Erythroblast (primary cell): Measurements from ENCODE around the gene SDK2.

ENCODE experiments used
- GATA1 ChIP-seq: IDR thresholded peaks from 2 replicates; pipeline ENCODE4 v1.6.1; 2011; ENCODE audit warnings: low read depth, mild to moderate bottlenecking, control low read depth, low read length, moderate library complexity
- POLR2A ChIP-seq: IDR thresholded peaks from 2 replicates; pipeline ENCODE4 v1.6.1; 2011; ENCODE audit warnings: mild to moderate bottlenecking, low read length

DNA sequence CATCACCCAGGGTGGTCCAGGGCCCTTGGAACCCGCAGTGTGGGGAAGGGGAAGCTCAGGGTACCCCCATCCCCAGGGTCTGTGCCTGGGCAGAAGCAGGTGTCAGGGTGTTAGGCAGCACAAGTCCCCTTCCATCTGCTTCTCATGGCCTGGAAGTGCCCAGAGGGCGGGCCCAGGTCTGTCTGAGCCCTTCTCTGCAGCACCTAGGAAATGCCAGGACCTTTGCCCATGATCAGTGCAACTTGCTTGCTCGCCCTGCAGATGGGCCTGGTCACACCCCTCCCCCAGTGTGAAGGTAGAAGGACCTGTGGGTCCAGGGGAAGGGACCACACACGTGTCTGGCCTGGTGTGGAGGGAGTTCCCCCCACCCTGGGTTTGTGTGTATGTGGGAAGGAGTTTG lies 174.9 kb downstream of the SDK2 start:
- TF ChIP-seq POLR2A (no peak), GATA1 (no peak)
